Body of pancreas (tissue), 4 donors: ENCODE measurements around the gene CCL13. TPM values are rescaled to one million over a fixed set of nuclear protein-coding genes. Genes with fewer than 3 reads are reported as not detected.
A peak's percentile ranks its signal among the peaks of the same experiment; 100 is the strongest.
"Not testable (repeated sequence)": the region's sequence is repeated elsewhere in the genome, so short reads cannot be mapped to it uniquely, and the experiment has no call there.

ENCODE experiments used
- ATAC-seq: fragments of 150-250 bp; one replicate; pipeline ENCODE4 v1.9.1; 2016
- DNase-seq, 4 donors: peaks; one replicate each; pipeline ENCODE4 v3.0.0-alpha.2; 2019
- H3K27ac ChIP-seq, 4 donors: fragments of 200-600 bp; sonication (generic); 1 replicate in 3 of 4; 2 replicates in 1 of 4; pipeline versions ENCODE4 v1.5.1 to v1.6.1; 2016 to 2019; ENCODE audit warnings: mild to moderate bottlenecking in 1 of 4, mixed read lengths in 1 of 4, moderate library complexity in 1 of 4
- H3K27me3 ChIP-seq, 2 donors: fragments of 200-600 bp; sonication (generic); one replicate each; pipeline ENCODE4 v1.6.0; 2016; ENCODE audit warnings: mild to moderate bottlenecking in 1 of 2
- H3K36me3 ChIP-seq, 2 donors: fragments of 200-600 bp; sonication (generic); replicated peaks in 1 of 2; 2 replicates each; pipeline ENCODE4 v1.5.1; 2016; ENCODE audit warnings: low read depth in 2 of 2; ENCODE audit not compliant: insufficient read depth in 1 of 2
- H3K4me1 ChIP-seq: fragments of 200-600 bp; sonication (generic); one replicate; pipeline ENCODE4 v1.6.0; 2016
- H3K4me3 ChIP-seq, 2 donors: fragments of 200-600 bp; sonication (generic); 1 replicate in 1 of 2; 2 replicates in 1 of 2; pipeline ENCODE4 v1.5.1; 2016 to 2019
- H3K9me3 ChIP-seq, 3 donors: fragments of 200-600 bp; sonication (generic); 1 replicate in 2 of 3; 2 replicates in 1 of 3; pipeline ENCODE4 v1.5.1; 2016
- POLR2A ChIP-seq, 3 donors: fragments of 450-650 bp; IDR thresholded peaks; one replicate each; pipeline ENCODE4 v1.6.1; 2016; ENCODE audit warnings: antibody characterized with exemption in 3 of 3, mild to moderate bottlenecking in 2 of 3
- WGBS, 2 donors: methylation state at CpG; one replicate each; pipeline ENCODE4 v1.1.5; 2017; 5-methylcytosine and 5-hydroxymethylcytosine counted together
- intact Hi-C: fragments of 100-400 bp; cut with DNase I; formaldehyde crosslinking; loops from one replicate; pipeline ENCODE4 v1.15.1; 2023
- total RNA-seq, 2 donors: library from RNA; depleted of rRNA; stranded (reverse); fragments of >200 nt; gene quantifications; one replicate each; pipeline ENCODE4 v1.1.0, GENCODE V29; 2016
- TF ChIP-seq, protein P1 (sequence below), 7 experiments: fragments of 450-650 bp in 4 of 7; fragments of 200-600 bp in 3 of 7; sonication (generic) in 3 of 7; IDR thresholded peaks; one replicate each; pipeline ENCODE4 v1.5.1; 2016 to 2019; ENCODE audit warnings: antibody characterized with exemption in 7 of 7

The CCL13 gene
- total RNA-seq, 2 donors from 2014 or later, result not detected

- no peaks in the 10 kb centered on the region for H3K4me1 ChIP-seq
- DNase-seq, result no peak
- H3K4me3 ChIP-seq, result no peak overlapping the region
- H3K36me3 ChIP-seq, result no peaks in the 10 kb centered on the region
- no peak for TF ChIP-seq POLR2A (IDR thresholded peaks at IDR 0.05)
- TF ChIP-seq, protein P1, sequence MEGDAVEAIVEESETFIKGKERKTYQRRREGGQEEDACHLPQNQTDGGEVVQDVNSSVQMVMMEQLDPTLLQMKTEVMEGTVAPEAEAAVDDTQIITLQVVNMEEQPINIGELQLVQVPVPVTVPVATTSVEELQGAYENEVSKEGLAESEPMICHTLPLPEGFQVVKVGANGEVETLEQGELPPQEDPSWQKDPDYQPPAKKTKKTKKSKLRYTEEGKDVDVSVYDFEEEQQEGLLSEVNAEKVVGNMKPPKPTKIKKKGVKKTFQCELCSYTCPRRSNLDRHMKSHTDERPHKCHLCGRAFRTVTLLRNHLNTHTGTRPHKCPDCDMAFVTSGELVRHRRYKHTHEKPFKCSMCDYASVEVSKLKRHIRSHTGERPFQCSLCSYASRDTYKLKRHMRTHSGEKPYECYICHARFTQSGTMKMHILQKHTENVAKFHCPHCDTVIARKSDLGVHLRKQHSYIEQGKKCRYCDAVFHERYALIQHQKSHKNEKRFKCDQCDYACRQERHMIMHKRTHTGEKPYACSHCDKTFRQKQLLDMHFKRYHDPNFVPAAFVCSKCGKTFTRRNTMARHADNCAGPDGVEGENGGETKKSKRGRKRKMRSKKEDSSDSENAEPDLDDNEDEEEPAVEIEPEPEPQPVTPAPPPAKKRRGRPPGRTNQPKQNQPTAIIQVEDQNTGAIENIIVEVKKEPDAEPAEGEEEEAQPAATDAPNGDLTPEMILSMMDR (IDR thresholded peaks at IDR 0.05), result no peak
- intact Hi-C loops, result no loop called here
- peak; percentile 24 for ATAC-seq
- WGBS, 2 donors, result 57 to 73% methylated on average over 4 of the region's 4 CpGs
- H3K27me3 ChIP-seq, result no peaks in the 10 kb centered on the region
- H3K27ac ChIP-seq, result peak overlapping the region in 1 of 4 donors; percentile 32
- no peaks in the 10 kb centered on the region for H3K9me3 ChIP-seq
These were observed 43.1 kb upstream of the CCL13 start for GRCh38 chr17:34313164-34313563.

DNA sequence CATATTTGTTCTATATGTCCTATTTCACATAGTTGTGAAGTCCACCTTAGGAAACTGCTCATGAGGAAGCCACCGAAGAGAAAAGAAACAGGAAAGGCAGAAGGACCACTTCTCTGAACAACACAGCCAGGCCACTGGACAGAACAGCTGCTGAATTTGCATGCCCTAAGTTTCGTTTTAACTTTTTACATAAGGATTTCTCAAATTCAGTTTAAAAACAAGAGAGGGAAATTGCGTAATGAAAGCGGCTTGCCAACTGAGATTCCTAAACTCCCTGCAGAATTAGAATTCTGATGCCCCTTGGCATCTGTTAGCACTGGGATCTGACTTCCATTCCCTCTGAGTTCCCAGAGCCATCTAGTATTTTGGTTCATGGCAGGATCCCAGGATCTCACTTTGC lies 42.0 kb upstream of the CCL13 start:
- peak in 2 of 4 donors; percentile 17 to 40 for DNase-seq
- no peak for TF ChIP-seq POLR2A (IDR thresholded peaks at IDR 0.05)
- TF ChIP-seq, protein P1 (IDR thresholded peaks at IDR 0.05), result no peak
- H3K4me1 ChIP-seq, result no peaks in the 10 kb centered on the region
- peak overlapping the region in 1 of 4 donors; percentile 32 for H3K27ac ChIP-seq
- no peaks in the 10 kb centered on the region for H3K36me3 ChIP-seq
- no peaks in the 10 kb centered on the region for H3K9me3 ChIP-seq
- H3K4me3 ChIP-seq, result no peak overlapping the region
- peak; percentile 42 for ATAC-seq
- intact Hi-C loops, result no loop called here
- H3K27me3 ChIP-seq, result no peaks in the 10 kb centered on the region
- 41 to 46% methylated on average over 4 of the region's 4 CpGs for WGBS, 2 donors

DNA sequence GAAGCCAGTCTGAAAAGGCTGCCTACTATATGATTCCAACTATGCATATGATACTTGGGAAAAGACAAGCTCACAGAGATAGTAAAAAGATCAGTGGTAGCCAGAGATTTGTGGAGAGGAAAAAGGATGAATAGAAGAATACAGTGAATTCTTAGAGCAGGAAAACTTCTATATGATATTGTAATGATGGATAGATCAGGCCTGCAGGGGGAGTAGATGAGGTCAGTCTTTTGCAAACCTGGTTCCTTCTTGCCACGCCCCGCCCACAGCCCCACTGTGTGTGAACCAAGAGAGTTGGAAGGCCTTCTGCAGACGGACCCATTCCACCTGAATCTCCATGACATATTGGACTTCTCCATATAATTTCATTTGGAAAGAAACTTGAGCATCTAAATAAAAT lies 37.8 kb upstream of the CCL13 start:
- 53 to 63% methylated on average over 3 of the region's 3 CpGs for WGBS, 2 donors
- H3K4me1 ChIP-seq, result no peaks in the 10 kb centered on the region
- ATAC-seq (no peak), DNase-seq (no peak)
- H3K4me3 ChIP-seq, result no peak overlapping the region
- no peak overlapping the region for H3K27ac ChIP-seq
- no peaks in the 10 kb centered on the region for H3K27me3 ChIP-seq
- H3K9me3 ChIP-seq, result no peaks in the 10 kb centered on the region
- intact Hi-C loops, result no loop called here
- H3K36me3 ChIP-seq, result no peaks in the 10 kb centered on the region
- TF ChIP-seq, protein P1 (IDR thresholded peaks at IDR 0.05), result no peak
- TF ChIP-seq POLR2A (IDR thresholded peaks at IDR 0.05), result no peak

DNA sequence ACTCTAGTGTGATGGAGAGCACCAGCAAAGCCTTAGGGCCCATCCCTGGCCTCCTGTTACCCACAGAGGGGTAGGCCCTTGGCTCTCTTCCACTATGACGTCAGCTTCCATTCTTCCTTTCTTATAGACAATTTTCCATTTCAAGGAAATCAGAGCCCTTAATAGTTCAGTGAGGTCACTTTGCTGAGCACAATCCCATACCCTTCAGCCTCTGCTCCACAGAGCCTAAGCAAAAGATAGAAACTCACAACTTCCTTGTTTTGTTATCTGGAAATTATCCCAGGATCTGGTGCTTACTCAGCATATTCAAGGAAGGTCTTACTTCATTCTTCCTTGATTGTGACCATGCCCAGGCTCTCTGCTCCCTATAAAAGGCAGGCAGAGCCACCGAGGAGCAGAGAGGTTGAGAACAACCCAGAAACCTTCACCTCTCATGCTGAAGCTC lies 37.2 kb upstream of the CCL13 start, which contains the start of gene CCL8:
Gene CCL8 (plus strand): TSS at position 397 of the 445 bp plus-strand sequence. CDS start 67 bp downstream, outside the sequence.
- no peaks in the 10 kb centered on the region for H3K27me3 ChIP-seq
- ATAC-seq (no peak), DNase-seq (no peak)
- no peak for TF ChIP-seq POLR2A (IDR thresholded peaks at IDR 0.05)
- TF ChIP-seq, protein P1 (IDR thresholded peaks at IDR 0.05), result no peak
- H3K4me3 ChIP-seq, result no peak within 1 kb of the TSS
- 31 to 38% methylated on average over 2 of the region's 2 CpGs for WGBS, 2 donors
- H3K36me3 ChIP-seq, result no peaks in the 10 kb centered on the region
- no peaks in the 10 kb centered on the region for H3K9me3 ChIP-seq
- H3K27ac ChIP-seq, result no peak within 1 kb of the TSS
- intact Hi-C loops, result no loop called here
- H3K4me1 ChIP-seq, result no peaks in the 10 kb centered on the region

DNA sequence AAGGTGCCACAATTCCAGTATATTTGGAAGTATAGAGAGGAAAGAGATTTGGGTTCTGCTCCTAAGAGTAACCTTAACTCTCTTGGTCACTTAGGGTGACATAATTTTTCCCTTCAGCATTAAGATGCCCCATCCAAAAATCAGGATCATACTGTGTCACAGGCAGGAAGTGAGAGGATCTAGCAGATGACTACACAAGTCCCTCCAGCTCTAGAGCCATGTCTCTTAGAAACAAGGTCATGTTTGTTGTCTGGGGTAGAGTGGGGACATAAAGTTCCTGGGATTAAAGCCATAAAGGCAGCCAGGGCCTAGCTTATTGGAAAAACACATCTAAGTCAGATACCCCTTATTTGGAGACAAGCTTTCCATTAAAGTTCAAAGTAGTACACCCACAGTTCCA lies 34.3 kb upstream of the CCL13 start:
- TF ChIP-seq, protein P1 (IDR thresholded peaks at IDR 0.05), result no peak
- no peak for TF ChIP-seq POLR2A (IDR thresholded peaks at IDR 0.05)
- Histone ChIP-seq H3K9me3 (no peaks in the 10 kb centered on the region), H3K27ac (no peak overlapping the region), H3K36me3 (no peaks in the 10 kb centered on the region), H3K4me1 (no peaks in the 10 kb centered on the region), H3K27me3 (no peaks in the 10 kb centered on the region), H3K4me3 (no peak overlapping the region)
- intact Hi-C loops, result no loop called here
- no peak for ATAC-seq
- DNase-seq, result no peak

DNA sequence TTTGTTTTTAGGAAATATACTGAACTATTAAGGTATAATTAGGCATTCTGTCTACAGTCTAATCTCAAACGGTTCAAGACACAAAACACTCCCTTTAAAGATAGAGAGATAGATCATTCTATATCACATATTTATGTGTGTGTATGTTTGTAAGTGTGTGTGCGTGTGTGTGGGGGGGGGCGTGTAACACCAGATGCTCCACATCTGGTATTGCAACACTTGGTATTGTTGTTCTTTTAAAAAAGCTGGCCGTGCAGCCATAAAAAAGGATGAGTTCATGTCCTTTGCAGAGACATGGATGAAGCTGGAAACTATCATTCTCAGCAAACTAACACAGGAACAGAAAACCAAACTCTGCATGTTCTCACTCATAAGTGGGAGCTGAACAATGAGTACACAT lies 28.7 kb upstream of the CCL13 start:
- intact Hi-C loops, H3K27ac ChIP-seq, H3K27me3 ChIP-seq, H3K4me3 ChIP-seq, H3K4me1 ChIP-seq, ATAC-seq, H3K9me3 ChIP-seq, H3K36me3 ChIP-seq: not testable (repeated sequence)
- peak in 1 of 4 donors; percentile 11 for DNase-seq
- WGBS, 2 donors, result 37 to 55% methylated on average over 4 of the region's 4 CpGs
